IPS DF 4.7 (cell line): ENCODE measurements around the gene TSEN34.

Source experiments
- DNase-seq: peaks from one replicate; pipeline ENCODE4 v3.0.0-alpha.2; 2013; ENCODE audit warnings: low spot score; ENCODE audit errors: extremely low read depth

Gene TSEN34

GRCh38 chr19:54191011-54191810 lies at the start of gene TSEN34:
TSEN34 (plus strand) TSS chr19:54191308; CDS start chr19:54191365, 57 bp downstream.
- no peak for DNase-seq

DNA sequence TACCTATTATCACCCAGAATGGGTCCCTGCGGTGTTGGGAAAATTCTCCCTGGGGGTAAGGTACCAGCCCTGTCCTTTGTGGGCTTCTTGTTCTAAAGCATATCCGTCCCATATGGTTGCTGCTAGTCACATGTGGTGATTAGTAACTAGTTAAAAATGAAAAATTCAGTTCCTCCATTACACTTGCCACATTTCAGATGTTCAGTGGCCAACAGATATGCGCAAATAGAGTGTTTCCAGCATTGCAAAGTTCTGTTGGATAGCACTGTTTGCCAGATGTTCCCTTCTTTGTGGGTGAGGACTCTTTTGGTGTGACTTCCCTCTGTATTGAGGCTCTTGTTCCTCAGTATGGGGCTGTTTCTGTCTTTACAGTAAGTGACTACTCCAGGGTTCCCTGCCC lies 49.8 kb upstream of the TSEN34 start:
- no peak for DNase-seq

DNA sequence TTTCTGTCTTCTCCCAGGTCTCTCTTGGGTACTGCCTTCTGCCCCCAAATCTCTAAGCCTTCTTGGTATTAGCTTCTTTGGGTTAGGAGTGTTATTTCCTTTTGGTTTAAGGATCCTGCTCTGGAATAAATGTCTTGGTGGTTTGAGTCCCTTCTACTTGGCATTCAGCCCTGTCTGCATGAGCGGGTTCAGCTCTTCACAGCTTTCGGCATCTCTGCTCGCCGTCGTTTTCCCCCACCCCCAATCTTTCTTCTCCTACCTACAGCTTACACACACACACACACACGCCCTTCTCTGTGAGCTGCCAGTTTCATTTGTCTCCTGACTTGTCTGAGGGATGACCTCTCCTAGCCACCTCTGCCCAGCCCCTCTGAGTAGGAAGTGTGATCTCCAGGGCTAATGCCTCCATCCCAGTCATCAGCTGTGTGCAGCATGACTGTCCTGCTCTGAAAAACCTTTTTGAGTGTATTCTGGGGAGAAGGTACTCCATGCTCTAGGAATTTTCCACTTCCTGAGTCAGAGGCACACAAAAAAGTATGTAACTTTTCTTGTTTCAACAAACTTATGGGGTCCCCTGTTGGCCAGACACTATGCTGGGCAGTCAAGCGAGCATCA lies 48.8 kb upstream of the TSEN34 start:
- no peak for DNase-seq

GRCh38 chr19:54145541-54146158 lies 45.5 kb upstream of the TSEN34 start:
- no peak for DNase-seq

GRCh38 chr19:54147676-54148075 lies 43.4 kb upstream of the TSEN34 start:
- no peak for DNase-seq

DNA sequence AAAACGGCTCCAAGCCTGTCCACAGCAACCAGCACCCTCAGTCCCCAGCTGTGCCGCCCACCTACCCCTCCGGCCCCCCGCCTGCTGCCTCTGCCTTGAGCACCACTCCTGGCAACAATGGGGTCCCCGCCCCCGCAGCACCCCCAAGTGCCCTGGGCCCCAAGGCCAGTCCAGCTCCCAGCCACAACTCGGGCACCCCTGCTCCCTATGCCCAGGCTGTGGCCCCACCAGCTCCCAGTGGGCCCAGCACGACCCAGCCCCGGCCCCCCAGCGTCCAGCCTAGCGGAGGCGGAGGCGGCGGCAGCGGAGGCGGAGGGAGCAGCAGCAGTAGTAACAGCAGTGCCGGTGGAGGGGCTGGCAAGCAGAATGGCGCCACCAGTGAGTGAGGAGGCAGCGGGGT lies 43.0 kb upstream of the TSEN34 start:
- no peak for DNase-seq

DNA sequence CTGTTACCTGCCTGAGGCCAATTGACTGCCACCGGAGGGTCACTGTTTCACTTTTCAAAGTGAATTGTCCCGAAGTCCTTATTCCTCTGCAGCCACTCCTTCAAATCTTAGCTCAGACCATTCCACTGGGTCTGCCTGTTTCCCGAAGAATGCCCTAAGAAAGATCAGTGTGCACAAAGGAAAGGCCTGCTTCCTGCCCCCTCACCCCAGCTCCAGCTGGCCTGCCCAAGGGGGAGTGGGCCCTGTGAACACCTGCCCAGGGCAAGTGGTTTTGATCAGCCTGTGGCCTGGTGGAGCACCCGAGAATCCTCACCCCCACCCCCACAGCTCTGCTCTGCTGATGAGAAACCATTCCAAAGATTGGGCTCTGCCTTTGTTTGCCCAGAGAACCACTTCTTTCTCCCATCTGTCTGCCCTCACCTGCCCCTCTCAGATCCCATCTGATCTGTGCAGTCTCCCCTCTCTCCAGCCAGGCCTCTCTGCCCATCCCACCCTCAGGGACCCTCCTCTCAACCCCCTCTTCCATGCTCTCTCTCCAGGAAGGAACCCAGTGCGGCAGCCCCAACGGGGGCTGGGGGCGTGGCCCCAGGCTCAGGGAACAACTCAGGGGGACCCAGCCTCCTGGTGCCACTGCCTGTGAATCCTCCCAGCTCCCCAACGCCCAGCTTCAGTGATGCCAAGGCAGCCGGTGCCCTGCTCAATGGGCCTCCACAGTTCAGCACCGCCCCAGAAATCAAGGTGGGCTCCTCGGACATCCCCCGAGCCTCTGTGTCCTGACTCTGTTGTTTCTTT lies 41.9 kb upstream of the TSEN34 start:
- DNase-seq, result no peak

DNA sequence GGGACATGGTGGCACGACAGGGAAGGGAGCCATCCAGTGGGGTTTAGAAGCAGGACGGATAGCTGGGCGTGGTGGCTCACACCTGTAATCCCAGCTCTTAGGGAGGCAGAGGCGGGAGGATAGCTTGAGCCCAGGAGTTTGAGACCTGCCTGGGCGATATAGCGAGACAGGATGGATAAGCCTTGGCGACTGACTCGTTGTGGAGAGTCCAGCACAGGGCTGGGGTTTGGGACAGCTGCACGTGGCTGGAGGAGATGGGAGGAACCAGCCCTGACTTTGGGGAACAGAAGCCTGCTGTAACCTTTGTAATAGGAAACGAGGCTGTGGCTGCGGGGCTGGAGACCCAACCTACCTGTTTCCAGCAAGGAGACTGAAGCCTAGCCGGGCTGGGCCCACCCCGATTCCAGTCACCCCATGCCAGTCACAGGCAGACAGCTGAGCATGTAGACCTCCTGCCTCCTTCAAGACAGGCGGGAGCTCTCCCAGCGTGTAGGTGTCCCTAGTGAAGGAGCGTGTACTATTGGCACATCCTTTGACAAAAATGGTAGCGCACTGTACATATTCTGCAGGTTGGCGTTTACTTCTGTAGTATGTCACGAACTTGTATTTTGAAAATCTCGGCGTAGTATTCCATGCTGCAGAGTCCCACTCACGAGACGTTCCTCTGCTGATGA lies 39.6 kb upstream of the TSEN34 start:
- no peak for DNase-seq

- no peak for DNase-seq
Observed at GRCh38 chr19:54152267-54152666, 38.8 kb upstream of the TSEN34 start.

DNA sequence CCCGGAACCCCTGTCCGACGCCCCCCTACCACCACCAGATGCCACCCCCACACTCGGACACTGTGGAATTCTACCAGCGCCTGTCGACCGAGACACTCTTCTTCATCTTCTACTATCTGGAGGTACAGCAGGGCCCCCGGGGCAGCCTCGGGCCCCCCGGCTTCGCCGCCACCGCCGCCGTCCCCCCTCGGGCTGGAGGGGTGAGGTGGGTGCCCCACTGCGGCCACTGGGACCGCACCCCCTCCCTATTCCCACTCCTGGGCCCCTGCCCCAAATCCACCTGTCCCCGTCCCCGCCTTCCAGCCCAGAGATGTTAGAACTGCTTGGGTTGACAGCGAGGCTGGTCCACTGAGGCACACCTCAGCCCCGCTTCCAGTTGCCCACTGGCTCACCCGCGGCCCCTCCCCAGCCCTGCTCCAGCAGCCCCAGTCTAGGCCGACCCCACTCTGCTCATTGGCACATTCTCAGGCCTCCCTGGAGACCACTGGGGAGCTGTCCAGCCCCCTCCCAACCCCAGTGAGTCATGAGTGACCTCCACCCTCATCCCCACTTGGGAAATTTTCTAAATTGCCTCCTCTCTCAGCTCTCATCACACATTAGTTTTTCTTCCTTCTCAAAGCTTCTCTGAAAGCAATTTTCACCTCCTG lies 38.1 kb upstream of the TSEN34 start:
- no peak for DNase-seq

- DNase-seq, result no peak
Observed at GRCh38 chr19:54153731-54154326, 37.3 kb upstream of the TSEN34 start.

DNA sequence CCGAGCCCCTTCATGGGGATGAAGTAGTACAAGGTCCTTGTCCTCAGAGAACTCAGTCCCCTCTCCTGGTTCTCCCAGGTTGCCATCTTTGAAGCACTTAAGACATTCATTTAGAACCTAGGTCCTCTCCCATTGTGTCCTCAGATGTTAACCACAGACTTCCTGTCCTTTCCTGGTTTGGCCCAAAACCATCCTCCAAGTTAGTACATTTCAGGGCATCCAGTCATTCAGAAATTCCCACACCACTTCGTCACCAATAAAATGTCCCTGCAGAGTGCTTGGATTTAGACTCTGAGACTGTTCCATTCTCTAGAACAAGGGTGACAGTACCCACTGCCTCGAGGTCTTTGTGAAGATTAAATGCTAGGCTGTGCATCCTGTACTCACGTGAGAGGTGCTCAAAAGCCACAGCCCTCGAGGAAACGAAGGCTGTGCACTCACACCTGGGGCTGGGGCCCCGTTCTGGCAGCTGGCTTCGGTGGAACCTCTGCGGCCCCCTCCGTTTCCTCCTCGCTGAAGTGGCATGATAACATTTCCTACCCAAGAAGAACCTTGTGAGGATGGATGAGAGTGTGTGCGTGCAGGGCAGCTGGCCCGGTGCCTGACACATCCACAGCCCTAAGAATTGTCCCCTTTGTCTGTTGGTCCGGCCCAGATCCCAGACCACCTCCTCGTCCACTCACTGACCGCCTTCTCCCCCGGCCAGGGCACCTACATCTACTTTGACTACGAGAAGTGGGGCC lies 36.3 kb upstream of the TSEN34 start:
- no peak for DNase-seq

- no peak for DNase-seq
Observed at GRCh38 chr19:54155694-54156093, 35.4 kb upstream of the TSEN34 start.

- no peak for DNase-seq
Observed at GRCh38 chr19:54156490-54156889, 34.6 kb upstream of the TSEN34 start.

DNA sequence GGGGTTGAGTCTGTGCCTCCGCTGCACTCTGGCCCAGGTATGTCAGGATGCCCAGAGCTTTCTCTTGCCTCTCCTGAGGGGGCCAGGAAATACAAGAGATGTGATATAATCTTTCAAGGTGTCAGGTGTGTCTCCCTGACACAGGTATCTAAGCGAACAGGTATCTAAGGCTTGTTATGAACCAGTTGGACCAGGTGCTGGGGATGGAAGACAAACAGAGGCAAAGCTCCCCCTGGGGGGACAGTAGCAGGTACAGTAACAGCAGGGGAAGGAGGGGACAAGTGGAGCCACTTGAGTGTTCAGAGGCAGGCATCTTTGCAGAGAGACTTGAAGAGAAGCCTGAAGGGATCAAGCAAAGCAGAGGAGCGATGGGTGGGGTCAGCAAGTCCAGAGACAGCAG lies 34.2 kb upstream of the TSEN34 start:
- DNase-seq, result no peak

GRCh38 chr19:54158812-54159351 lies 32.2 kb upstream of the TSEN34 start:
- no peak for DNase-seq

GRCh38 chr19:54159352-54160181 lies 31.5 kb upstream of the TSEN34 start, which contains the start of gene LENG1:
LENG1 (minus strand) TSS chr19:54159721; CDS start chr19:54159695, 26 bp downstream.
- DNase-seq, result peak; percentile 100

DNA sequence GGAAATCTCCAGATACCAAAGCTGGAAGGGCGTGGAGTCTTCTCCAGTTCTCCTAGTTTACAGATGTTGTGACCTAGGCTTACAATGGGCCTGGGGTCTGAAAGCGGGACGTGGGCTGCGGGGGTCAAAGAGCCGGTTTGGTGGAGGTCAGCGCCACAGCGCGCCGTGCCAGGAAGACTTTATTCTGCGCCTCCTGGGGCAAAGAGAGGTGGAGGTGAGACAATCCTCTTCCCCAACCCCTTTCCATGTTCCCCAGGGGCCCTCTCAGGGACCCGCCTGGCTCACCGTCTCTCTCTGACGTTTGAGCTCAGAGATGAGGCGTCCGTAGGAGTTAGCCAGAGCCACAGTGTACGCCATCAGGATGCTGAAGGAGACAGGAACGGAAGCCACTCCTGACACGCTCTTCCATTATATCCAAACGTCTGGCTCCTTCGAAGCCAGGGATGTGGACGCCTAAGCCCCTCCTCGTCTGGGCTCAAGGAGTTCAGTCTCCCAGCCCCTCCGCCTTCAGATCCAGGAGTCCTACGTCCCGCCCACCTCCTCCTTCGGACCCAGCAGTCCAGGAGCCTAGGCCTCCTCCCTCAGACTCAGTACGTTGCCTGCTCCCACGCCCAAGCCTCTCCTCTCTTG lies 30.8 kb upstream of the TSEN34 start:
- DNase-seq, result no peak
